ENCODE results near the gene CTIF.

Gene CTIF

GRCh38 chr18:48605408-48605845 is 66.6 kb downstream of the CTIF start:
- DNase-seq = no peak

DNA sequence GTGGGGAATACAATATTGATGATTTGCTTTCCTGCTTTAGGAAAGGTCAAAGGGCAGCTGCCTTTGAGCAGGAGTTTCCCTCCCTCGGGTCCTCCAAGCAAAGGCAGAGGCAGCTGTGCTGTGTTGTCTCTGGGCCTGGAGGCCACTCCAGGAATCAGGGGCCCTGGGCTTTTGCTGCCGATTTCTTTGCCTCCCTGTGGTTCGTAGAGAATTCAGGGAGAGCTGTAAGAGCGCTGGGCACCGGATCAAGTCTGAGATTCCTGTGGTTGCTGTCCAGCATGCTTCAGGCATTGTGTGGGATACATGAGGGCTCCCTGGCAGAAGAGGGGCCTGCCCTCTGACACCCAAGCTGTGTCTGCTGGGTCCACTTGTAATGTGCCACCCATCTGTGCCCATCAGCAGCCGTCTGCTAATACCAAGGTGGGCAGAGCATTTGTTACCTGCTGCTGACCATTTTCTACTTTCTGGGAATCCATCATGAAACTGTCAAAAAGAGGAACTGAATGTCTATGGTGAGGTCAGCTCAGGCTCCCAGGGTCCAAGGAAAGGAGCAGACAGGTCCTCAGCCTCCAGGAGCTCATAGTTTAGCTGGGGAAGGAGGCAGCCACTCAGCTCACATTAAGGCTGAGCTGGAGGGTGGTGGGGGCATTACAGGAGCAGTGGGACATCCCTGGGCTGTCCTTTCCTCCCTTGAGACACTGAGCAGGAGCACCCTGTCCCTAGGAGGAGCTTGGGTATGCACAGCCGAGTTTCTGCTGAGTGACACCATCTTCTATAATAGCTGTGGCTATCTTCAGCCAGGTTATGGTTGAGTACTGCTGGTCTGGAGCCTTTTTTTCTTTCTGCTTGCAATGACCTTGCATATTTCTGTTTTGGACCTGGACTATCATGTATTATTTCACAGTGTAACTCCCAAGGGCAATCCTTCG is 68.5 kb downstream of the CTIF start:
- no peak for DNase-seq

DNA sequence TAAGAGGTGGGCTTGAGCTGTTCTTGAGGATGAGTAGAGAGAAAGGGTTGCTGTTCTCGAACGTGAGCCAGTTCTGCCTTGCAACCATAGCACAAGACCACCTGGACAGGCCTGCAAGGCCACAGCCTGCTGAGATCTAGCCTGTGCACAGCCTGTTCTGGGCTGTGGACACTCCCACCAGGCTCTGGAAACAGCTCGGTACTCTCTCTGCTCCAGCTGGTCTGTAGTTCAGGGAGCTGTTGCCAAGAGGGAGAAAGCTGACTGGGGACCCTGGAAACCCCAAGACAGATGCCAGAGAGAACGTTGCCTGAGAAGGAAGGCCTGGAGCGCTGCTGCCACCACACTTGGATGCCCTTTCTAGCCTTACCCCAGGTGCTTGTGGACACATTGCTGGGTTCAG is 69.8 kb downstream of the CTIF start:
- DNase-seq = no peak

GRCh38 chr18:48609114-48609513 is 70.3 kb downstream of the CTIF start:
- DNase-seq = no peak

DNA sequence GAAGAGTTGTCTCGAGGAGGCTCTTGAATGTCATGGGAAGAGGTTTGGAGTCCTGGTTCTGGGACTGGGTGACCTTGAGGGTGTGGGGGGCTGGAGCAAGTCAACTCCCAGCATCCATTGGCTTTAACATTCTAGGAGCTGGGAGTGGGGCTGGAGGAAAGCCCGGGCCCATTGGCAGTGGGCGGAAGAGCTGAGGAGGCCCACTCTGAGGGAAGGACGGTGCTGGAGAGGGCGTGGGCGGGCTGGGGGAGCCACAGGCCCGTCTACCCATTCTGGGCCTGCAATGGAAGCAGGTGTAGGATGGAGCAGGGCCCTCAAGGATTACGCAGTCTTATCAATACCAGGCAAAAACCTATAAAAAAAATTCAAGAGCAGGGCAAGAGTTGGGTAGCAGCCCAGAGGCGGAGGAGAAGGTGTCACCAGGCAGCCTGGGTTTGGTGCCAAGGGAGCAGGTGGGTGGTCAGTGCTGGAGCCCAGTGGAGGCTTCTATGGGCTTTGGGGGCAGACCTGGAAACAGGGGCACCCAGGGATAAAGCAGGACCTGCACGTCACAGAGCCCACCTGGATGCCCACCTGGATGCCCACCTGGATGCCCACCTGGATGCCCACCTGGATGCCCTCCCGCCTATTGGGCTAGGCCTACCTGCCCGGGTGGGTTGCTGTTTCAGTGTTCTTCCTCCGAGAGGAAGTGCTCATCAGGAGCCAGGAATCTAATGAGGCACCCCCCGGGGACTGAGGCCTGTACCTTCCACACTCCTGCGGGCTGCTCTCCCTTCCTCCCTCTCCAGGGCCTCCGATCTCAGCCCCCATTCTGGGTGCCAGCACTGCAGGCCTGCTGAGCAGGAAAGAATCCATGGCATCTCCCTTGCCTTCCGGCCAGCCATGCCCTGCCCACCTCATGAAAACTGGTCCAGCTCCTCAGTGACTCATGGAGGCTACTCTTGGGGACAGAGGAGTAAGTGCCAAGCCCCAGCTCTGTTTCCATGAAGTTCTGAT is 71.3 kb downstream of the CTIF start:
- DNase-seq = no peak

DNA sequence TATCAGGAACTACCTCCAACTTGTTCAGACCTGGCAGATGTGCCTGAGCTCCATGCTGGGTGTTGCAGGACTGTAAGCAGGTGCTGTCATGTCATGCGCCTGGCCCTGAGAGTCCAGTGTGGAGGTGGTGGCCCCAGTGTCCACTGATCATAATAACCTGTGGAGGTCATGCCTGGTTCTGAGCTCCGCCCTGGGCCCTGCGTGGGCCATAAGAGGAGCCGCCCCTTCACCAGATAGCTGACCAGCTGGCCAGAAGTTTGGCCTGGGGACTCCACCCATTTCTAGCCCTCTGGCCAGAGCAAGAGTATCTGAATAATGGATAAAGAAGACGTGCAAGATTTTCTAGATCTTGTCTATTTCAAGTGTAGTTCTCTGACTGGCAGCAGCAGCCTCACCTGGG is 72.4 kb downstream of the CTIF start:
- DNase-seq = no peak

- DNase-seq = no peak
These were observed 73.1 kb downstream of the CTIF start for GRCh38 chr18:48611785-48612480.

DNA sequence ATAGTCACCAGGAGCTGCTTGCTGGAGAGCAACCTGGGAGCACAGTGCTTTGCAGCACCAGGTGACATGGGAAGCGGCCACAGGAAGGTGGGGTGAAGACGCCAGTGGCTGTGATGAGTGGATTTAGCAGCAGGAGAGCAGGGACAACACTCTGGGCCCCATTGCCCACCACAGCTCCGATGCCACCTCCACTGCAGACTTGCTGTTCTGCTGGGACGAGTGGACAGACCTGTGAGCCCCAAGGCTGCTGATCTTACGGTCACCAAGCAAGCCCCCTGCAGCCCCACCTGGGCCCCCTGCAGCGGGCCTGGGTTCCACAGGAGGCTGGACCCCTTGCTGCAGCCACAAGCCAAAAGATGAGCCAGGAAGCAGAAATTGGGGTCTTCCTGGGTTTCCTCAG is 73.7 kb downstream of the CTIF start:
- DNase-seq = no peak

DNA sequence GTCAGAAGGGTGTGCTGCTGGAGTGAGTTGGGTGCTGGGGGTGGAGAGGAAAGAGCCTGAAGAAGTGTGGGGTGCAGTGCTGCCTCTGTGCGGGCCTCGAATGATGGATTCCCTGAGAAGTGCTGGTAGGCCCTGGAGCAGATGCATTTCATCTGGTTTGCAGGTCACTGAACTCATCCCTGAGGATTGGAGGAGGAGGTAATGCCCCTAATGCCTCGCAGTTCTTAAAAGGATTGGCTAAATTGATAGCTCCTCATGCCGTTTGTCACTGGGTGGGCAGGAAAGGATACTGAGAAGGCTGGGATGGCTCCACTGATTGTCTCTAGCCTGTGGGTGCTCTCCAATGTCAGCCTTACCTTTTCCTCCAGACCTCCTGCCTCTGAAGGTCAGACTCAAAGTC is 74.1 kb downstream of the CTIF start:
- no peak for DNase-seq

- DNase-seq = no peak
These were observed 75.0 kb downstream of the CTIF start for GRCh38 chr18:48613589-48614404.

- no peak for DNase-seq
These were observed 77.0 kb downstream of the CTIF start for GRCh38 chr18:48615566-48616401.

- no peak for DNase-seq
These were observed 77.8 kb downstream of the CTIF start for GRCh38 chr18:48616484-48617255.

DNA sequence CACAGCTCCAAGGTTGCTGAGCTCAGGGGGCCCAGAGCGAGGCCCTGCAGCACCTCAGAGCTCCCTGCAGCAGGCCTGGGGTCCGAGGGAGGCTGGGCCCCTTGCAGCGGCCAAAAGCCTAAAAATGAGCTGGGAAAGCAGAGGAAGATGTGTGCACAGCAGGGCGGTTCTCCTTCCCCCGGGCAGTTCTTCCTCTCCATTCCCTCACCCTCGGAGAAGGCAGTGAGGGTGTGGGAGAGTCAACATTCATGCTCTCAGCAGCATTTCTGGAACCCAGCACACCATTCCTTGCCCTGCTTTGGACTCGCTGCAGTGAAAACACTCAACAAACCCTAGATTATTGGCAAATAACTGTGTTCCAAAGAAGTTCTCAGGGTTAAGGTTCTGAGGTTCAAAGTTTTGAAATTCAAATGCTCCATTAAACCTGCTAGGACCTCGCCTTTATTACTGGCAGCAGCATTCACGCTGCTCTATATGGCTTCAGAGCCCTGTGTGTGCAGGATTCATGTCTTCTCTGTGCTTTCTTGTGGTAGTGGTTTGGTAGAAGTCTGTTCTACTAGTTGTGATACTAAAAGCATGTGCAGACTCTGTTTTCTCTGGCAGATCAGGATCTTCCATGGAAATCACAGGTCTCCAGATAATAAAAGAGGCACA is 79.1 kb downstream of the CTIF start:
- DNase-seq = no peak

- no peak for DNase-seq
These were observed 80.2 kb downstream of the CTIF start for GRCh38 chr18:48619016-48619415.

DNA sequence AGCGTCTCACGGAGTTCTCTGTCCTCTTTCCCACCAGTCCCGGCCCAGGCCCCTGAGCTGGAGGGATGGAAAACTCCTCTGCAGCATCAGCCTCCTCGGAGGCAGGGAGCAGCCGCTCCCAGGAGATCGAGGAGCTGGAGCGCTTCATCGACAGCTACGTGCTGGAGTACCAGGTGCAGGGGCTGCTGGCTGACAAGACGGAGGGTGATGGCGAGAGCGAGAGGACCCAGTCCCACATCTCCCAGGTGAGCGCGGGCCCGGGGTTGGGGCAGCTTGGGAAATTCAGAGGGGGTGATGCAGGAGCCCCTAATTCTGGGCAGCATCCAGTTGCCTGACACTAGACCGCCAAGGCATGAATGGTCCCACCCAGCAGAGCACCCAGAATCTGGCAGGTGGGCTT is 80.7 kb downstream of the CTIF start:
- no peak for DNase-seq

DNA sequence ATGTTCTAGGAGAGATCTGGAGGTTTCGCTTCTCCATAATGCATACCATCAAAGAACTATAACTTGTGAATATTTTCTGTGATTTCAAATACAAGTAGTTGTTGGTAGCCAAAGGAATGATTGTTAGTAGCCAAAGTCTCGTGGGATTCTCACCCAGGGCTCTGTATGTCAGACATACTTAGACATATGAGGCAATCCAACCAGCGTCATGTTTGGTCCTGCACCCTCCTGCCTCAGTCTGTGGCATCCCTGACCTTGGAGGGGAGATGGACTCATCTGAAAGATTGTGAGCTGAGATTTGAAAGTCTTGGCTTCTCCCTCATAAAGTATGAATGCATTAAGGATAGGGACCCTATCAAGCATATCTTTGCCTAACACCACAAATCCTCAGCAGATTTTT is 81.2 kb downstream of the CTIF start:
- DNase-seq = no peak

DNA sequence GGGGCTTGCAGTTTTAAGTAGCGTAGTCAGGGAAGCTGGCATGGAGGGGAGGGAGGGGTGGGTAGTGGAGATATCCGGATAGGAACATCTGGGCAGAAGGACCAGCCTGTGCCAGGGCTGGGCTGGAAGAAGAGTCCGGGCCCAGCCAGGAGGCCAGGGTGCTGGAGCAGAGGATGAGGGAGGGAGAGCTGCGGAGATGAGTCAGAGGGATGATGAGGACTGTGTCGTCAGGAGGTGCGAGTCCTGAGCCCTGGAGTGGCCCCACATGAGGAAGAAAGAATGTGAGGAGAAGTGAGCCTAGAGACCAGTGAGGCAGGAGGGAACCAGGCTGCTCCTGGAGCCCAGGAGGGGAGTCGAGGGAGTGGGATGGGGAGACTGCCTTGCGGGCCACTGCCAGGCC is 82.4 kb downstream of the CTIF start:
- DNase-seq = no peak

GRCh38 chr18:48621815-48622555 is 83.2 kb downstream of the CTIF start:
- no peak for DNase-seq

DNA sequence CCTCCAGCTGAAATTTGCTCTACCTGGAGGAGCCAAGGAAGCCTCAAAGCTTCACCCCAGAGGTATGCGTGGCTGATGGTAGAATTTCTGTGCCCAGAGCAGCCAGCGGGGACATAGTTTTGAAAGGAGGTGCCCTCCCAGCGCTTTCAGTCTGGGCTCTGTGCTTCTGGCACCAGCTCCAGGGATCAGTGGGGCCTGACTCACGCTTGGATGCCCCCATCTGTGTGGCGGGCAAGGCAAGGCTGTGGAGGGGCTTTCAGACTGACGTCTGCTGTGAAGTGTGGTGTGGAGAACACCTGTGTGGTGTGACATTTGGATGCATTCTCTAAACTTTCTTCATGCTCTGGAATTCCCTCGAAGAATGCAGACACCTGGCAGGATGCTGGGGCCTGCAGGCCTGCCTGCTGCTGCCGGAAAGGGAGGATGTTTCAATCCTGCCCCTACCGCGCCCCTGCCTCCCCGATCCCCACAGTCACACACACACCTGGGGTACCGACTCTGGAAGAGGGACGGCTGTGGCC is 84.1 kb downstream of the CTIF start:
- DNase-seq = no peak
